SIG-M5 treated with dmso at 0.1 percent for 504 hours (cell line): Measurements from ENCODE around the gene FNDC3B.

Source experiments
- DNase-seq: peaks from one replicate; lab custom pipeline; 2025; ENCODE audit not compliant: unreplicated experiment; lab: John Stamatoyannopoulos, UW

Gene FNDC3B

GRCh38 chr3:172163320-172163719, 123.9 kb downstream of the FNDC3B start:
- no peak for DNase-seq

GRCh38 chr3:172164620-172165362, 125.4 kb downstream of the FNDC3B start:
- no peak for DNase-seq

DNA sequence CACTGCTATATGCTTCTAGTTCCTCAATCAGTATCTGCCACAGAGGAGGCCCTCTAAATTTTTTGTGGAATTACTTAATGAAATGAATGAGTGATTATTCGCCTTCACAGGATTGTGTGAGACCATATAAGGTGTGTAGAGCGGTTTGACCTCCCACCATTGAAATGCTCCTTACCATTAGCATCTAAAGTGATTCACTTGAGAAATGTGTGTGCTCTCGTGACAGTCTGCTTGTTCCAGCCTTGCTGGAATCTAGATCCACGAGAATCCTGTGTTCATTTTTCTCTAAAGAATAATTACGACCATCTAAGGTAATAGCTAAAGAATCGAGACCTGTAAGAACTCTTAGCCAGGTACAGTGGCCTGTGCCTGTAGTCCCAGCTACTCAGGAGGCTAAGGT, 126.9 kb downstream of the FNDC3B start:
- no peak for DNase-seq

GRCh38 chr3:172166890-172167289, 127.5 kb downstream of the FNDC3B start:
- no peak for DNase-seq

- no peak for DNase-seq
These were observed 128.7 kb downstream of the FNDC3B start for GRCh38 chr3:172167892-172168648.

DNA sequence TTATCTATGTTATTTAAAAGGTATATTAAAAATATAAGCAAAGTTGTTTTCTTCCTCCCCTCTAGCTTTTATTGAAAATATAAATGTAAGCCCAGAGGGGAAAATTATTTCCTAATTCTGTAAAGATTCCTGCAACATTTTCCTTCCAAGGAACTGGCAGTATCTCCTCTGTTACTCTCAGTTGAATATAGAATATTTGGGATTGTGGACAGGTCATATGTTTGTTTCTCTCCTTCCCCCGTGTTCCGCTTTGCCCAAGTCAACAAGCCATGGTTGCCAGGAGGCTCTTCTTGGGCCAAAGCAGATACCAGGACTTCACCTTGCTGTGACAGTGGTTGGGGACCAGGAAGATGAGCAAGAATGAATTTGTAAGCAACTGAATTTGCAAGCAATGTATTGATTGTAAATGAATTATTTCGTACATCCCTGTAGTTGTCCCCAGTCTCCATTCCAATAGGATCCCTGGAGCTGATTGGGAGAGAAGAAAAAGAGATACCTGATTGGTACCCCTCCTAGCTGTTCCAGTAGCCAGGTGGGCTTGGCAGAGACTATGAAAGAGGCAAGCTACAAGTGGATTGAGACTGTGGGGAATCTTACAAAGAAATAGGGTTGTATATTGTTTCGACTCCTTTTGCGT, 130.8 kb downstream of the FNDC3B start:
- DNase-seq, result no peak

GRCh38 chr3:172170841-172171240, 131.5 kb downstream of the FNDC3B start:
- DNase-seq, result no peak

DNA sequence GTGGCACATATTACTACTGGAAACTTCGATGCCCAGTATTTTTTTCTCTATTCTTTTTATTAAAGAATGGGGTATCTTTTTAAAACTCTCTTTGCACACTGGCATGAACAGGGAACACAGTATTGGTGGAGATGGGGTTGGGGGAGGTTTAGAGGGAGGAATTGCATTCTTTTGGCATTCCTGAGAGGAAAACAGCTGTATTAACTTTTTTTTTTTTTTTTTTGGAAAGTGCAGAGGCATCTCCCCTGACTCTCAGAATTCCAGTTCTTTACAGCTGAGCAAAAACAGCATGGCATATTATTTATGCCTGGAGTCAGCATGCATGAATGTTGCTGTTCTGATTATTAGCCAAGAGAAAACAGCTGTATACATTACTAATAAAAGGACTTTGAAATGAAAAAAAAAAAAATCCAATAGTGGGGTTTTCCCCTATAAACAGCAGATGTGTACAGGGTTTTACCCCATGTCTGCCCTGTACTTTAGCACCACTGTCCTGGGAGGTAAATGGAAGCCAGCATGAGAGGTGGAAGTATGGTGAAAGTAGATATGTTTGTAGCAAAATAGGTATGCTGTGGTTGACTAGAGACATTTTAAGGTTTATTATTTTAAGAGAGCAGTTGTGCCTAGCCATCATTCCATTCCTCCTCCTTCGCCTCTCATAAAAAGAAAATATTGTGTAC, 132.2 kb downstream of the FNDC3B start:
- DNase-seq, result no peak

- no peak for DNase-seq
These were observed 134.2 kb downstream of the FNDC3B start for GRCh38 chr3:172173316-172174254.

DNA sequence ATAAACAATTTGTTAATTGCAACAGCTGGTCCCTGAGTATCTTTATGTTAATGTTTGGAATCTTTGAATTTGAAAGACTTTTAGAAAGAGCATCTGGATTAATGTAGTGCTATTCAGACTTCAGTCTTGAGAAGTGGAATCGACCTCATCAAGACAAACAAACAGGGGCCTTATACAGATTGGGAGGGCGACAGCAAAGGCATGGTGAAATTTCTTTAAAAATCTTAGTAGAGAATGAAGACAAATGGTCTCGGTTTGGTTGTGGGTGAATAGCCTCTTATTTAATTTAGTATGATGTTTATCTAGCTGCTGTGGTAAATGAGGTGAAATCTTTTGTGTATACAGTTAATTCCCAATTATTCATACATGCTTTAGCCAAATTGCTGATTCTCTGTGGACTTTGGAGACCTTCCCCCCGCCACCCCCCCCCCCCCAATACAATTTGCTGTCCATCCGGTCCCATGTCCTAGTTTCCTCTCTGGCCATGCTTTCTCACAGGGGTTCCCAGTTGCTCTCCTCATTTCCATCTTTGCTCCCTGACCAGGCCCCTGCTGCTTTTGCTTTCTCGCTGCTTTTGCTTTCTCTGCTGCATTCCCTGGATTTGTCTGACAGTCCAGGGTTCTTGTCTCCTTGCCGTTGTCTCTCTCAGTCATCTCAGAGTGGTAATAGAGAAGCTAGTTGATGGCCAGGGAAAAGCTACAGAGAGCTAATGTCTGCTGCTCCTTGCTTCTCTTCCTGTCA, 135.3 kb downstream of the FNDC3B start:
- DNase-seq, result no peak

DNA sequence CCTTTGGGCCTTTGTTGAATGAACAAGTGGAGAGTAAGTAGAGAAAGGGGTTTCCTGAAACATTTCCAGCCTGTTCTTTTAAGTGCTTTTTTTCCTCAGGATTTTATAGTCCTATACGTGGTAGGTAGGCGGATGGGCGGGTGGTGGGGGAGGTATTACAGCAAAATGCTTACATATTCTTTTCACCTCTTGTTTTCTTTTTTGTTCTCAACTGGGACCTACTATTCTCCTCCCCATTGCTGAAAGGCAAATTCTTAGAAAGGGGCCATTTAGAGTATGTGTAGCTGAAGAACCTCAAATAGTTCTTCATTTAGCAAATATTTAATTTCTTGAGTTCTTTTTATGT, 135.8 kb downstream of the FNDC3B start:
- DNase-seq, result no peak

DNA sequence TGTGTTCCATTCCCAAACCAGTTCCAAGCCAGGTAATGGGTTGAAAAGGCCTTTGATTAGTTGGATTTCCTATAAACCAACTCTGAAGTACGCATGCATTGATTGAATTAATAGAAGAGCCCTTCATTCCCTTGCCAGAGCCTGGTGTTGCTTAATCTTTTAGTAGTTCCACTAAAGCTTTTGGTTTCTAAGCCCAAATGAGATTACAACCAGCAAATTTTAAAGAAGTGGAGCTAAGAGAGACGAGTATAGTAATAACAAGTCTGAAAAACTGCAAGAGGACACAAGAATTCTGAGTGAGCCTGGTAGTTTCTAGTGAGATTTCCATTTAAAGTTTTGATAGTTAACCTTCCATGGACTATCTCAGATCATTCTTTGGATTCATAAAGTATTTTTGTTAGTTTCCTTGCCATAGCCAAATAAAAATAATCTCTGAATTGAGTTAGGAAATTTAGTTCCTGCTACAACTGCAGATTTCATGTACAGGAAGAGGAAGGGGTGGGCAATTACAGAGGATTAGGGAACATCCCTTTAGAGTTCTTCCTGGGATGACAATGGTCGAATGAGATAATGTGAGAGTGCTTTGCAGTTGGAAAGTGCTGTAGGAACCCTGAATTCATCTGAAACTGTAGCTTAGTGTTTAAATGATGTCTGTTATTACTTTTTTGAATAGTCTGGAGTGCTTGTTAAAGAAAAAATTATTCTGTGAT, 136.8 kb downstream of the FNDC3B start:
- no peak for DNase-seq

- no peak for DNase-seq
These were observed 137.7 kb downstream of the FNDC3B start for GRCh38 chr3:172177046-172177445.

DNA sequence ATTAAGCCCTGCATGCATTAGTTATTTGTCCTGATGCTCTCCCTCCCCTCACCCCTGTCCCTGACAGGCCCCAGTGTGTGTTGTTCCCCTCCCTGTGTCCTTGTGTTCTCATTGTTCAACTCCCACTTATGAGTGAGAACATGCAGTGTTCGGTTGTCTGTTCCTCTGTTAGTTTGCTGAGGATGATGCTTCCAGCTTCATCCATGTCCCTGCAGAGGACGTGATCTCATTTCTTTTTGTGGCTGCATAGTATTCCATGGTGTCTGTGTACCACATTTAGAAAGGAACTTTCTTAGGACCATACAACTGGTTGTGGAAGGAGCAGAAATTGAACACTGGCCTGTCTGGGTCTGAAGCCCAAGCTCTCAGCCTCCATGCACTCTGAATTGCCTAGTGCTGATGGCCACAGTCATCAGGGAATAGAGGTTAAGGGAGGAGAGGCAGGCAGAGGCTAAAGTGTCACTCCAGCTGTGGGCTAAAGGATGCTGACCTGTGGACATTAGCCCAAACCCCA, 138.5 kb downstream of the FNDC3B start:
- DNase-seq, result no peak

- peak; percentile 21 for DNase-seq
These were observed 140.5 kb downstream of the FNDC3B start for GRCh38 chr3:172179680-172180399.

DNA sequence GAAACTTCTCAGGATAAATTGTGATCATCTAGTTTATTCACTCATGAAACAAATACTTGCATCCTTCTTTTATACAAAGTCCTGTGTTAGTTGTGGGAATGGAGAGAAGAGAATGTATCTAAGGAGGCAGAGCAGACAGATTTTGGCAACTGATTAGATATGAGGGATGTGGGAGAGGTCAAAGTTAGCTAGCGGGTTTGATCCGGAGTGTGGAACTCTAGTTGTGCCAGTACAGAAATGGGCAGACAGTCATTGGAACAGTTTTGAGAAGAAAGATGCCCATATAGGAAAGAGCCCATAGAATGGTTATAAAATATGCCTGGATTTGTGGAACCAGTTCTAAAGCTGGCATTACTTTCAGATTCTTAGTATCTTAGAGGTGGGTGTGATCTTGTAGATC, 141.1 kb downstream of the FNDC3B start:
- DNase-seq, result no peak

GRCh38 chr3:172181932-172182586, 142.7 kb downstream of the FNDC3B start:
- DNase-seq, result no peak

DNA sequence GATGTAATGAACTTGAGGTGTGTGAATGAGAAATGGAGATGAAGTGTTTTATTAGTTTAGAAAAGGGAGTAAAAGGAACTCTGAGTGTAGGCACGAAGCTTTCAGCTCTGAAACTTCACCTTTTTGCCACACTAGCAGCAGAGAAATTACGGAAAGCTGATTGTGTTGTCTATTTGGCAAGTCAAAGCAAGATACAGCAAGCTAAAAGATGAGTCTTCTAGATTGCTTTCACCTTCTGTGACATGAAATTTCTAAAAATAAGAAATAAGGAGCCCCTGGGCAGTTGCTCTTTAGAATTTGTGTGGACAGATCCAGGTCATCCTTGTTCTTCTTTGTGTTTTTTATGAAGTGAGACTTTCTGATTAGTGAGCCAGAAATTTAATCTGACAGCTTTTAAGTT, 143.4 kb downstream of the FNDC3B start:
- no peak for DNase-seq
